WTC11 (cell line): ENCODE measurements around the gene SLC1A4. TPM values are rescaled to one million over a fixed set of nuclear protein-coding genes. Genes with fewer than 3 reads are reported as not detected.

Experiments
- ATAC-seq: fragments of 200-7000 bp; cut with Tn5 transposase; 2 replicates; pipeline ENCODE4 v1.10.0; 2021; ENCODE audit warnings: mild to moderate bottlenecking, moderate library complexity
- CTCF ChIA-PET: fragments of 300-600 bp; sonication (Branson Sonifier 250); formaldehyde crosslinking; loops from one replicate; lab custom pipeline; 2021; ENCODE audit warnings: antibody characterized with exemption; lab: Charles Lee
- POLR2A ChIA-PET: fragments of 350-600 bp; sonication (Branson Sonifier 250); formaldehyde crosslinking; loops from one replicate; lab custom pipeline; 2021; ENCODE audit warnings: antibody characterized with exemption; lab: Charles Lee
- DNase-seq: peaks from one replicate; pipeline ENCODE4 v3.0.0; 2021; ENCODE audit warnings: low spot score
- H3K27ac Mint-ChIP-seq: 2 replicates; pipeline ENCODE4 v1.8.0; 2021; ENCODE audit warnings: mixed read lengths
- H3K27me3 Mint-ChIP-seq: 2 replicates; pipeline ENCODE4 v1.8.0; 2021; ENCODE audit warnings: low read depth, mild to moderate bottlenecking, moderate library complexity, mixed read lengths
- H3K36me3 Mint-ChIP-seq: 2 replicates; pipeline ENCODE4 v1.8.0; 2021; ENCODE audit warnings: mixed read lengths
- H3K4me1 Mint-ChIP-seq: 2 replicates; pipeline ENCODE4 v1.8.0; 2022; ENCODE audit warnings: mixed read lengths
- H3K4me3 Mint-ChIP-seq: 2 replicates; pipeline ENCODE4 v1.8.0; 2021; ENCODE audit warnings: mild to moderate bottlenecking, moderate library complexity, mixed read lengths
- H3K9me3 Mint-ChIP-seq: 2 replicates; pipeline ENCODE4 v1.8.0; 2021; ENCODE audit warnings: mixed read lengths
- CDX4 ChIP-seq: fragments of 250-450 bp; sonication (Bioruptor Pico); IDR thresholded peaks from 2 replicates; pipeline ENCODE4 v1.9.0; 2021; ENCODE audit warnings: moderate library complexity, mild to moderate bottlenecking, inconsistent platforms, borderline replicate concordance
- ETV6 ChIP-seq: sonication (generic); formaldehyde crosslinking; IDR thresholded peaks from 2 replicates; pipeline ENCODE4 v1.8.1; 2022; ENCODE audit warnings: mild to moderate bottlenecking, missing genetic modification reagents
- GABPB1 ChIP-seq: sonication (generic); formaldehyde crosslinking; IDR thresholded peaks from 2 replicates; pipeline ENCODE4 v1.8.1; 2023; ENCODE audit warnings: mild to moderate bottlenecking, missing genetic modification reagents
- GTF2I ChIP-seq: fragments of 250-450 bp; sonication (Bioruptor Pico); conservative IDR thresholded peaks from 2 replicates; pipeline ENCODE4 v1.4.0; 2021; ENCODE audit warnings: mild to moderate bottlenecking
- IRF2 ChIP-seq: sonication (generic); formaldehyde crosslinking; IDR thresholded peaks from 2 replicates; pipeline ENCODE4 v1.8.0; 2022; ENCODE audit warnings: low read depth, missing genetic modification reagents, borderline replicate concordance
- MAX ChIP-seq: sonication (generic); formaldehyde crosslinking; IDR thresholded peaks from 2 replicates; pipeline ENCODE4 v1.8.0; 2022; ENCODE audit warnings: mild to moderate bottlenecking, missing genetic modification reagents
- NR1H2 ChIP-seq: sonication (generic); formaldehyde crosslinking; IDR thresholded peaks from 2 replicates; pipeline ENCODE4 v1.9.0; 2021; ENCODE audit warnings: mild to moderate bottlenecking, moderate library complexity, missing genetic modification reagents
- RELA ChIP-seq: sonication (generic); formaldehyde crosslinking; IDR thresholded peaks from 2 replicates; pipeline ENCODE4 v1.8.1; 2022; ENCODE audit warnings: missing genetic modification reagents, mild to moderate bottlenecking, borderline replicate concordance
- SP1 ChIP-seq: sonication (generic); formaldehyde crosslinking; conservative IDR thresholded peaks from 2 replicates; pipeline ENCODE4 v1.8.1; 2022; ENCODE audit warnings: missing genetic modification reagents
- TEAD1 ChIP-seq: sonication (generic); formaldehyde crosslinking; IDR thresholded peaks from 2 replicates; pipeline ENCODE4 v1.8.0; 2022; ENCODE audit warnings: mild to moderate bottlenecking, missing genetic modification reagents
- ZBTB21 ChIP-seq: sonication (generic); formaldehyde crosslinking; IDR thresholded peaks from 2 replicates; pipeline ENCODE4 v1.8.1; 2023; ENCODE audit warnings: mild to moderate bottlenecking, missing genetic modification reagents, borderline replicate concordance
- ZNF121 ChIP-seq: sonication (generic); formaldehyde crosslinking; IDR thresholded peaks from 2 replicates; pipeline ENCODE4 v1.8.0; 2023; ENCODE audit warnings: missing genetic modification reagents
- ZNF232 ChIP-seq: sonication (generic); formaldehyde crosslinking; IDR thresholded peaks from 2 replicates; pipeline ENCODE4 v1.8.0; 2022; ENCODE audit warnings: mild to moderate bottlenecking, missing genetic modification reagents
- ZNF317 ChIP-seq: sonication (generic); formaldehyde crosslinking; IDR thresholded peaks from 2 replicates; pipeline ENCODE4 v1.8.1; 2023; ENCODE audit warnings: low read depth, mild to moderate bottlenecking, moderate library complexity, missing genetic modification reagents, borderline replicate concordance
- ZNF396 ChIP-seq: fragments of 250-450 bp; sonication (Bioruptor Pico); IDR thresholded peaks from 2 replicates; pipeline ENCODE4 v1.8.0; 2021; ENCODE audit warnings: mild to moderate bottlenecking, moderate library complexity, borderline replicate concordance
- total RNA-seq: library from RNA; stranded (reverse); gene quantifications from 3 replicates; pipeline ENCODE4 v1.2.3, GENCODE V29; 2021
- TF ChIP-seq, protein P1 (sequence below): fragments of 250-450 bp; sonication (Bioruptor Pico); IDR thresholded peaks from 2 replicates; pipeline ENCODE4 v1.9.0; 2021; ENCODE audit warnings: mild to moderate bottlenecking, borderline replicate concordance
- TF ChIP-seq, protein P2 (sequence below): sonication (generic); formaldehyde crosslinking; IDR thresholded peaks from 2 replicates; pipeline ENCODE4 v1.8.0; 2022; ENCODE audit warnings: mild to moderate bottlenecking, missing genetic modification reagents

SLC1A4 gene
- total RNA-seq, 1 experiment from 2014 or later: 1.6 TPM

DNA sequence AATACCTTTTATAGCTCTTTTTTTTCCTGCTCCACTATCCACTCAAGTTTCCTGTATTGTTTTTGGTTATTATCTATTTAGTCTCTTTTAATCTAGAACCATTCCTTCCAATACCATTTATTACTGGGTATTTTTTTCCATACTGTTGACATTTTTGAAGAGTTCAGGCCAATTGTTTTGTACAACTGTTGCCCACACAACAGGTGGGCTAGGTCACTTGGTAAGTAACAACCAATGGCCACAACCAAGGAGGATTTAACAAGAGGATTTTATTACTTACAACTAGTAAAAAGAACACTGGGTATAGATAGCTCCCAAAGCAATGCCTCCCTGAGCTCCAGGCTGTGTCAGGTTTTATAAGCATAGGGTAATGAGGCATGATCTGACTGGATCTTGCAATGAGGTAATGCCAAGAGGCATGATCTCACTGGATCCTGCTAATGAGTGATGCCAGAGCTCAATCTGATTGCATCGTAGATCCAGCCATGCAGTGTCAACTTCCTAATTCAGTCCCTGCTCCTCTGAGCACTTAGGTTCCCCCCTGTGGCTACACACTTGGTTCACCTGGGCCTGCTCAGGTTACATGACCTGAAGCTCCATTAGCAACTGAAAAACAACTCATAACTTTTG lies 59.9 kb downstream of the SLC1A4 start:
- ChIA-PET CTCF (interaction anchor here (0.6 to 2.5 kb wide), 3 partner anchors 16 to 131 kb away, joined by 3 to 13 read pairs (median 3); no protein-coding TSS in a partner anchor), POLR2A (no interaction called here)
- H3K4me1 Mint-ChIP-seq: peaks cover 44% of the 10 kb centered on the region
- DNase-seq: peak; percentile 51
- H3K27ac Mint-ChIP-seq: peak overlapping the region; percentile 81
- TF ChIP-seq ETV6 (peak; percentile 50; the same call in 1 of the 2 replicates), GABPB1 (CRISPR knock-in tag) (peak; percentile 95), GTF2I (CRISPR knock-in tag) (no peak), ZNF396 (CRISPR knock-in tag) (no peak), IRF2 (CRISPR knock-in tag) (no peak), CDX4 (CRISPR knock-in tag) (no peak), ZNF232 (CRISPR knock-in tag) (0 out of 2 replicates have a peak, but pooled peaks have one; percentile 24), TEAD1 (no peak), SP1 (0 out of 2 replicates have a peak, but pooled peaks have one; percentile 36), MAX (CRISPR knock-in tag) (peak; percentile 65; the same call in 1 of the 2 replicates), ZBTB21 (CRISPR knock-in tag) (peak; percentile 92)
- TF ChIP-seq, protein P1, sequence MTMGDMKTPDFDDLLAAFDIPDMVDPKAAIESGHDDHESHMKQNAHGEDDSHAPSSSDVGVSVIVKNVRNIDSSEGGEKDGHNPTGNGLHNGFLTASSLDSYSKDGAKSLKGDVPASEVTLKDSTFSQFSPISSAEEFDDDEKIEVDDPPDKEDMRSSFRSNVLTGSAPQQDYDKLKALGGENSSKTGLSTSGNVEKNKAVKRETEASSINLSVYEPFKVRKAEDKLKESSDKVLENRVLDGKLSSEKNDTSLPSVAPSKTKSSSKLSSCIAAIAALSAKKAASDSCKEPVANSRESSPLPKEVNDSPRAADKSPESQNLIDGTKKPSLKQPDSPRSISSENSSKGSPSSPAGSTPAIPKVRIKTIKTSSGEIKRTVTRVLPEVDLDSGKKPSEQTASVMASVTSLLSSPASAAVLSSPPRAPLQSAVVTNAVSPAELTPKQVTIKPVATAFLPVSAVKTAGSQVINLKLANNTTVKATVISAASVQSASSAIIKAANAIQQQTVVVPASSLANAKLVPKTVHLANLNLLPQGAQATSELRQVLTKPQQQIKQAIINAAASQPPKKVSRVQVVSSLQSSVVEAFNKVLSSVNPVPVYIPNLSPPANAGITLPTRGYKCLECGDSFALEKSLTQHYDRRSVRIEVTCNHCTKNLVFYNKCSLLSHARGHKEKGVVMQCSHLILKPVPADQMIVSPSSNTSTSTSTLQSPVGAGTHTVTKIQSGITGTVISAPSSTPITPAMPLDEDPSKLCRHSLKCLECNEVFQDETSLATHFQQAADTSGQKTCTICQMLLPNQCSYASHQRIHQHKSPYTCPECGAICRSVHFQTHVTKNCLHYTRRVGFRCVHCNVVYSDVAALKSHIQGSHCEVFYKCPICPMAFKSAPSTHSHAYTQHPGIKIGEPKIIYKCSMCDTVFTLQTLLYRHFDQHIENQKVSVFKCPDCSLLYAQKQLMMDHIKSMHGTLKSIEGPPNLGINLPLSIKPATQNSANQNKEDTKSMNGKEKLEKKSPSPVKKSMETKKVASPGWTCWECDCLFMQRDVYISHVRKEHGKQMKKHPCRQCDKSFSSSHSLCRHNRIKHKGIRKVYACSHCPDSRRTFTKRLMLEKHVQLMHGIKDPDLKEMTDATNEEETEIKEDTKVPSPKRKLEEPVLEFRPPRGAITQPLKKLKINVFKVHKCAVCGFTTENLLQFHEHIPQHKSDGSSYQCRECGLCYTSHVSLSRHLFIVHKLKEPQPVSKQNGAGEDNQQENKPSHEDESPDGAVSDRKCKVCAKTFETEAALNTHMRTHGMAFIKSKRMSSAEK (CRISPR knock-in tag): no peak
- TF ChIP-seq, protein P2, sequence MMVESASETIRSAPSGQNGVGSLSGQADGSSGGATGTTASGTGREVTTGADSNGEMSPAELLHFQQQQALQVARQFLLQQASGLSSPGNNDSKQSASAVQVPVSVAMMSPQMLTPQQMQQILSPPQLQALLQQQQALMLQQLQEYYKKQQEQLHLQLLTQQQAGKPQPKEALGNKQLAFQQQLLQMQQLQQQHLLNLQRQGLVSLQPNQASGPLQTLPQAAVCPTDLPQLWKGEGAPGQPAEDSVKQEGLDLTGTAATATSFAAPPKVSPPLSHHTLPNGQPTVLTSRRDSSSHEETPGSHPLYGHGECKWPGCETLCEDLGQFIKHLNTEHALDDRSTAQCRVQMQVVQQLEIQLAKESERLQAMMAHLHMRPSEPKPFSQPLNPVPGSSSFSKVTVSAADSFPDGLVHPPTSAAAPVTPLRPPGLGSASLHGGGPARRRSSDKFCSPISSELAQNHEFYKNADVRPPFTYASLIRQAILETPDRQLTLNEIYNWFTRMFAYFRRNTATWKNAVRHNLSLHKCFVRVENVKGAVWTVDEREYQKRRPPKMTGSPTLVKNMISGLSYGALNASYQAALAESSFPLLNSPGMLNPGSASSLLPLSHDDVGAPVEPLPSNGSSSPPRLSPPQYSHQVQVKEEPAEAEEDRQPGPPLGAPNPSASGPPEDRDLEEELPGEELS (CRISPR knock-in tag): 0 out of 2 replicates have a peak, but pooled peaks have one; percentile 28
- H3K36me3 Mint-ChIP-seq: peaks cover 61% of the 10 kb centered on the region
- peak; percentile 88 for ATAC-seq
- H3K4me3 Mint-ChIP-seq: no peak overlapping the region
- H3K9me3 Mint-ChIP-seq: peaks cover 42% of the 10 kb centered on the region
- H3K27me3 Mint-ChIP-seq: no peaks in the 10 kb centered on the region; the same call in 1 of the 2 replicates

- Mint-ChIP-seq H3K4me3 (no peak overlapping the region), H3K27me3 (no peaks in the 10 kb centered on the region; the same call in none of the 2 replicates), H3K4me1 (peaks cover 37% of the 10 kb centered on the region), H3K36me3 (peaks cover 46% of the 10 kb centered on the region), H3K27ac (peak overlapping the region; percentile 64; the same call in 1 of the 2 replicates), H3K9me3 (peaks cover 34% of the 10 kb centered on the region)
- ChIA-PET POLR2A (interaction anchor here (0.6 to 0.9 kb wide), 2 partner anchors 13 to 79 kb away, joined by 3 read pairs; partner anchors contain the start of gene RAB1A), CTCF (interaction anchor here (2.5 kb wide), 1 partner anchor 133 kb away, joined by 13 read pairs; no protein-coding TSS in a partner anchor)
- no peak for TF ChIP-seq ZNF121 (CRISPR knock-in tag)
- no peak for TF ChIP-seq ZNF317 (CRISPR knock-in tag)
- TF ChIP-seq RELA: no peak
- TF ChIP-seq NR1H2 (CRISPR knock-in tag): no peak
- ATAC-seq (no peak), DNase-seq (no peak)
Observed at GRCh38 chr2:65050931-65051330, 61.7 kb downstream of the SLC1A4 start.
